ENCODE data around the gene WDR43.

WDR43 gene

DNA sequence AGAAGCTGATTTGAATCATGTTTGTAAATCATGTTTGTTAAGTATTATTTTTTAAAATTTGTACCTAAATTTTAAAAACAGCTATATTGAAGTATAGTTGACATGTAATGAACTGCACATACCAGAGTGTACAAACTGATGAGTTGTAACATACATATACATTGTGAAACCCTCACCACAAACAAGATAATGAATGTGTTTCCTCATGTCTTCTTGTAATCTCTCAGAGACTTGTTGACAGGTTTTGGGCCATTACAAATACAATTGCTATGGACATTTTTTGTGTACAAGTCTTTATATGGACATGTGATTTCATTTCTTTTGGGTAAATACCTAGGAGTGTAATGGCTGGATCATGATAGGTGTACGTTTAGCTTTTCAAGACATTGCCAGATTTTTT is 21.5 kb downstream of the WDR43 start:
- DNase-seq, result no peak

DNA sequence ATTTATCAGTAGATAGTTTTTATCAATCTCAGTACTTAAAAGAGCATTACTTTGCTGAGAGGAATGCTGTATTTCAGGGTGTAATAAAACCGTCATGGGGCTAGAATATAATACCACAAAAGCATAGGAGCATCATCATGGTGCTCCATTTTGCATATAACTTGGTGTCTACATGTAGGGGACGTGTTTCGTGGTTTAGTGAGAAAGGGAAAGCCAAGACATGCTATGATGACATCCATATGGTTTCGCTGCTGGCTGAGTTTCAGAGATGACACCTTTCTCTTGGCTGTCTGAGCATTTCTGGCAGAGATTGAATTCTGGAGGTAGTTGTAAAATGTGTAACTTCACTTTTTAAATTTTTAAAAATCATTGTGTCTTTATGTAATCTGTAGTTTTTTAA is 32.4 kb downstream of the WDR43 start:
- DNase-seq, result no peak

DNA sequence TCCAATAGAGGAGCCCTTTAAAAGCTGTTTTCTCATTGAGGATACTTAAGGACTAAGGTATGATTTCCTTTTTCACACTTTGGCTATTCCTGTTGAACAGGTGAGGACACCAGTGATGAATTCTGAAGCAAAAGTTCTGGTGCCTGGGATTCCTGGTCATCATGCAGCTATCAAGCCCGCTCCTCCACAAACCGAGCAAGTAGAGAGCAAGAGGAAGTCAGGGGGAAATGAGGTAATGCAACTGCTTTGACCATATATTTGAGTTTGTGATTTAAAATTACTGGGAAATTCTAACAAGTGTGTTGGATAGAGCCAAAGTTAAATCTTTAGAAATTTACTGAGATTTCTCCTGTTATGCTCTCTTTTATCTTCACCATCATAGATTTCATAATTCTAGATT is 33.0 kb downstream of the WDR43 start:
- DNase-seq, result no peak

DNA sequence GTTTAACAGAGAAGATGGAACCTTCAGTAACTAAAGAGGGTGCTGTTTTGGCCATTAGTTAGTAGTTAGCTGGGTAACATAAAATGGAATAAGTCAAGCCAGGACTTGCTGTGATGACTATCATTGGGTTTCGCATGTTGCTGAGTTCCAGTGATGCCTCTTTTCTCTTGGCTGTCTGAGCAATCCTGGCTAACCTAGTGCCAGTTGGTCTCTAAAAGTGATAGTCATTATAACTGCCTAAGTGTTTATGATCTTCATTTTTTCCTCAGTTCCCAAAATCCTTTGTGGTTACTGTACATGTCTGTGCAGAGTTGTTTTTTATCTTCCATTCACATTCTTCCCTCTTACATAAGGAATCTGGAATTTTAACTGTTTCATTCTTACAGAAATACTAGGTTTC is 33.4 kb downstream of the WDR43 start:
- no peak for DNase-seq

DNA sequence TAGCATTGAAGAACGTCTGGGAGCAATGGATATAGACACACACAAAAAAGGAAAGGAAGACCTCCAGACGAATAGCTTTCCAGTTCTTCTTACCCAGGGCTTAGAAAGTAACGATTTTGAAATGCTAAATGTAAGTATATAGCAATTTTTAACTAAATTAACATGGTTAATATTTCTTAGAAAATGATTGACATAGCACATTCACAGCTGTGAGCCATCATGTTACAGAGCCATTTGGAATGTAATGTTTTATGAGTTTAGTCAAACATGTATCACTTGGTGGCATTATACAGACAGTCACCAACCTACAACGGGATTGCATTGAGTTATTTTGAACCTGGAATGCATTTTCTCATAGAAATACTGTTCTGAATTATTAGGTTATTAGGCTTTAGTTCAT is 35.1 kb downstream of the WDR43 start:
- DNase-seq, result no peak

DNA sequence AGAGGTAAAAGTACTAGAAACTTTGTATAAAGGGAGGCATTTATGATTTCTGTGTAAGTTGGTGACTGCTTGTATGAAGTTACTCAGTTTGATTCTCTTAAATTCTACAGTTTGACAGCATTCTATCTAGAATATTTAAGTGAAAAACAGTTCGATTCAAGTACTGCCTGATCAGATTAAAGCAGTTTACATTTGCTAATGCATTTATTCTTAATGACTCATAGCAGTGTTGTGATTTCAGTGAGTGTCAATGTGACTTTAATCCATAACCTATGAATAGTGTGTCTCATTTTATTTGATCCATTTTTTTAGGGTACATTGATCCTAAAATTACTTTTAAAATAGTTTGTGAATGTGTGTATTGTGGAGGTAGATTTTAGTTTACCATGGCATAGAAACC is 35.7 kb downstream of the WDR43 start:
- DNase-seq, result no peak

DNA sequence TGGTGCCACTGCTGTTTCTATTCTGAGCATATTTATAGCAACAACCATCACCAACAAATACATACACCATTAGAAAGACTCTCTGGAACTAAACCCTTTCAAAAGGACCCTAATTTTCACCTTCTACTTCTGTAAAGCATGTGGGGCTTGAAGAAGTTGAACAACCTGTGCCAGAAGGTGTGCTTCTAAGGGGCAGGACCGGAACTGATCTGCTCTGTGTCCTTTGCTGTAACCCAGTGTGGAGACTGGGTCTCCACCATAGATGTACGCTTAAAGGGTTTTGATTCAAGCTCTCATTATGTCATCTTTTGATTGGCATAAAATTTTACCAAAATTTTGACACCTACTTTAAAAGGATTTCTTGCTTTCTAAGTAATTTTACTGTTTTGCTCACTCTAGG is 40.3 kb downstream of the WDR43 start:
- no peak for DNase-seq

DNA sequence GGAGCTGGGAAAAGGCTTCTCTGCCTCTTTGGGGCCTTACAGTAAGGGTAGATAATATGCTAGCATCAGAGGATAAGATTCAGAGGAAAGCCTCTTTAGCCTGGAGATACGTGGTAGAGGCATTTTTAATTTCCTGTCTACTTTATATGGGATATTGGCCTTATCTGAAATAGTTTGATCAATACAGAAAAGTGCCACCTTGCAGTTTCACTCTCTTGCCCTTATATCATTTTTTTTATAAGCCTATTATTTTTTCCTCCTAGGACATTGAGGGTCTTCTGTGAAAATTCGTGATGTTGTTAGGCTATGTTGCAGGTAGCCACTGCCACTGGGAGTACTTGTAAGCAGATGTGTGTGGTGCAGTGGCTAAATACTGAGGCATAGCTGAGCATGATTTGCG is 46.5 kb downstream of the WDR43 start:
- no peak for DNase-seq

DNA sequence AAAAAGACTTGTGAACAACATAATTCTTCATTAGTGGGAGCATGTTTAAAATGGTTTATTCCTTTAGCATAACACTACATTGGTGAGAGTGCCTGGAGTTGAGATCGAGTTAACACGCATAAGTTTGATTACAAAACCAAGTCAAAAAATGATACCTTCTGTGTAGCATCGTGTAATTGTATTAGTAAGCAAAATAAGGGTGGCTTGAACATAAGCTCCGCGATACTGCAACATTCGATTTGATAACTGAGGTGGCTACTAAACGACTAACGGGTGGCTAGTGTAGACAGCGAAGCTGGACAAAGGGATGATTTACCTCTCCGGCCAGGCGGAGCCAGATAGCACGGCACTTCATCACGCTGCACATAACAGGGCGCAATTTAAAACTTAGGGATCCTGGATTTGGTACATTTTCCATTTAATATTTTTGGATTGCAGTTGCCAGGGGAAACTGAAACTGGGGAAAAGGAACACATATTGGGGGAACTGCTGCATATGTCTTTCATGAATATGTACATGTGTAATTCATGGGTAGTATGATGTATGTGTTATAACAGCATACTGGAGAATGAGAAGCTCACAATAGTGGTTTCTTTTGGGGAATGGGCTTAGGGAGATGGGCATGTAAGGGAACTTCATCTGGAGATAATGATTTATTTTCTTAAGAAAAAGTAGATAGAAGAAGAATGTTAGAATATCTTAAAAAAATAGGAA is 50.2 kb downstream of the WDR43 start:
- DNase-seq, result no peak

DNA sequence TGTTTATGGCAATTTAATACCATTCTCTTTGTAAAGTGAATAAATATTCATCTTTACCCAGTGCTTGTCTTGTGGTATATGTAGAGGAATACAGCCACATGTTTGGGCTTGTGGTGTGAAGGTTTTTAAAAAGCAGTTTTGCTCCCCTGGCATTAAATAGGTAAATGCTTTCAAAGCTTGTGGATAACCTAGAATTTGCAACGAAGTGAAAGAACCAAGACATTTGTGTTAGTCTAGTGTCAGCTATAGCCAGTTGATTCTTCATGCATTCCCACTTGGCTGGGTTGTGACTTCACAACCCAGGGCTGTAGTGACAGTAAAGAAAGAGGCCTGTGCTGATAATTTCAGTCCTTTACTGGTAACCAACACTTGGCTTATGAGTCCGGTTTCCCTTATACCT is 53.7 kb downstream of the WDR43 start:
- DNase-seq, result no peak

DNA sequence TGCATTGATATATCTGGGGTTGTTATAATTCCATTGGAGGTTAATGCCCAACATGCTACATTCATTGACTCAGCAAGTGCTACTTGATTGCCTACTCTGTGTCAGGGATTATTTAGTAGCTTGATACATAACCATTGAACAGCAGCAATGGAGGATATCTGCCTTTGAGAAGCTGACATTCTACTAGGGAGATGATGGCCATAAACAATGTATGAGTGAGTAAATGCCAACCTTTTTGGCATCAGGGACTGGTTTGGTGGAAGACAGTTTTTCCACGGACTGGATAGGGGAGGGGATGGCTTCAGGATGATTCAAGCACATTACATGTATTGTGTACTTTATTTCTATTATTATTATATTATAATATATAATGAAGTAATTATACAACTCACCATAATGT is 54.7 kb downstream of the WDR43 start:
- no peak for DNase-seq

DNA sequence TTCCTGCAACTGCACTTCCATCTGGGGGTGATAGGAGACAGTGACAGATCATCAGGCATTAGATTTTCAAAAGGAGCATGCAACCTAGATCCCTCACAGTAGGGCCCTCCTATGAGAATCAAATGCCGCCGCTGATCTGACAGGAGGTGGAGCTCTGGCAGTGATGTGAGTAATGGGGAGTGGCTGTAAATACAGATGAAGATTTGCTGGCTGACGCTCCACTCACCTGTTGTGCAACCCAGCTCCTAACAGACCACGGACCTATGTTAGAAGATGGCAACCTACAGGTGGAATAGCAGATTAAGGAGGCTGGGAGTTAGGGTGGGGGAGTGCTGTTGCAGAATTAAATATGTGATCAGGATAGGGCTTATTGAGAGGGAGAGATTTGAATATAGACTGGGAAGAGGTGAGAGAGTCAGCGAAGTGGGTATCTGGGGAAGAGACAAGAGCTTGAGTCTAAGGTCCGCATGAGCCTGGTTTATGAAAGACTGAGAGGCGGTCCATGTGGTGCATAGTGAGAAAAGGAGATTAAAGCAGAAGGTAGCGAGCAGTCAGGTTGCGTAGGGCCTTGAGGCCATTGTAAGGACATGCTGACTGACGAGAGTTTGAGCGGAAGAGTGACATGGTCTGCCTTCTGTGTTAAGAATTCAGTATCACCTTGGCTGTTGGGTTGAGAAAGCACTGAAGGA is 55.3 kb downstream of the WDR43 start:
- no peak for DNase-seq

DNA sequence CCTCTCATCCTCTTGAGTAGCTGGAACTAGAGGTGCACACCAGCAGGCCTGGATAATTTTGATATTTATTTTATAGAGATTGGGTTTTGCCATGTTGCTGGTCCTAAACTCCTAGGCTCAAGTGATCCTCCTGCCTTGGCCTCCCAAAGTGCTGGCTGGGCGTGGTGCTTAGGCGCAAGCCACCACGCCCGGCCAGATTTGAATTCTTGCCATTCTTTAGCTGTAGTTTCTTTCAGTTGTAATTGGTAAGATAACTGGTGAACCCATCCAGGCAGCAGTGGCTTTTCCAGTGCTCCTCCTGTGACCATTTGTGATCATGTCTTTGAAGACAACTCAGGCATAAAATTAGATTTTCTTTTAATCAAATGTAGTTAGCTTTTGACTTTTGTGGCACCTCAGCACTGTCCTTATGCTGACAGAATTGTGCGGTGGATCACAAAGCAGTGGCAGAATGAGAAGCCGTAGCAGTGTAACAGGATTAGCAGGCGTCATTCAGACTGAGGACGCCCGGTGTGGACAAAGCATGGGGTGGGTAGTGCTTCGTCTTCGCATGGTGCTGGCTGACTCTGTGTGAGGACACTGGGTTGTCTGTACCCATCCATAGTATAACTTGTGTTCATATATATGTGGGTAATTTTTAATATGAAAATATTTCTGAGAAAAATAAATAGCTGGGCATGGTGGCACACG is 56.6 kb downstream of the WDR43 start:
- DNase-seq, result no peak

DNA sequence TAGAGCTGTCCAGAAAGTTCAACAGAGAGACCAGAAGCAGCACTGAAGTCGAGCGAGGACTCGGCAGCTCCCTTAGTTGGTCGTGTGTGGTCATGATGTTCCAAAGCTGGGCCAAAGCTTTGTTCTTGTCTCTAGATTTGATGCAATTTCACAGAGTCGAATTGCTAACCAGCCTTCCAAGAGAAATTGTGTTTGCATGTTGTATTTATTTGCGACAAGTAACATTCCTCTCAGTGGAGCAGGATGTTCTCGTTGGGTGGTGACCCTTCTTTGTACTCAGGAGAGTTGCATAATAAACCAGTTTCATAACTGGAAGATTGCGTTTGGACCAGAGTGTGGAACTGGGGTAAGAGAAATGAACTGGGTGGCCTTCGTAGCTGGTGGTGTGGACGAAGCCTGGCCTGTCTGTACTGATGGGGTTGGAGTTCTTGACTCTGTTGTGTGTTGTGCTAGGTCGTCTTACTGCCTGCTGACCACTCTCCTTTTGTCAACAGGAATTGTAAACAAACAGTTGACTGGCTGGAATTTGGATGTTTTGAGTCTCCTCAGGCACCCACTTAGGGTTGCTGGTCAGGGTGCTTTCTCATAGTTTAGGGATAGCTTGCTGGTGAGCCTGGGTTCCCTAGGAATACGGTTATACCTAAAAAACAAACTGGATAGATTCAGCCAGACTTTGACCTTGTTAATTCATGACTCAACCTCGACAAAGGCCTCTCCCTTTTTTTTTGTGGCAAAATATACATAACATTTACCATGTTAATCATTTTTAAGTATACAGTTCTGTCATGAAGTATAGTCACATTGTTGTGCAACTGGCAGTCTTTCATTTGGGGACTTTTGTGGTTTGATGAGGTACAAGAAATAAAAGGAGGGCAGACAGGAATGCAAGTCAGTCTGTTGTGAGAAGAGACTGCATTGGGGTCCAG is 57.7 kb downstream of the WDR43 start:
- no peak for DNase-seq

DNA sequence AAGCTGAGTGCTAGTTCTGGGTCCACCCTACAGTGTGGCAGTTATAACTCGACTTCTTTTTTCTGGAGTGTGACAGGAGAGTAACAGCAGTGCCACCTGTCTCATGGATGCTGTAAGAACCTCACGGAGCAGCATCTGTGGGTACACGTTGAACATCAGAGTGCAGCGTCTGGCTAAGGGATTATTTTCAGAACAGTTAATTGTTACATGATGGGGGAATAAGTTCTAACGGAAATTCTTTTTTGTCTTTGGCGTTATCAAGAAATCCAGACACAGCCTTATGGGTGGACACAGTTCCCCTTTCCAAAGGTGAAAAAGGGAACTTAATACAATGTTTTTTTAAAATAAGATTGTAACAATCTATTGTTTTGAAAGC is 58.4 kb downstream of the WDR43 start:
- no peak for DNase-seq

DNA sequence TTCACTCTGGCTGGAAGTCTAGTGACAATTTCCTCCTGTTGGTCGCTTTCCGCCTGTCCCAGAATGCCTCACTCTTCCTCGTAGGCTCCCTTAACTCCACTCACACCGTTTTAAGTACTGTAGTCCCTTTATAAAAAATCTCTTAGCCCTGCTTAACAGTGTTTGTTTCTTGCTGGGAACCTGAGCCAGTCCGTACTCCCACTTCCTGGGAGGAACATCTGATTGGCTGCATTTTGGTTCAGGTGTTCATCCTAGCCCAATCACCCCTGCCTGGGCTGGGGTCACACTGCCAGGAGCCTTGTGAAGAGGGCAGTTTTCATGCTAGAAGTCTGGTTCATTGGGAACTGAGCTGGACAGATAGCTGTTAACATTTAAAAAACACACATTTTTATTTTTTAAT is 61.0 kb downstream of the WDR43 start:
- no peak for DNase-seq

DNA sequence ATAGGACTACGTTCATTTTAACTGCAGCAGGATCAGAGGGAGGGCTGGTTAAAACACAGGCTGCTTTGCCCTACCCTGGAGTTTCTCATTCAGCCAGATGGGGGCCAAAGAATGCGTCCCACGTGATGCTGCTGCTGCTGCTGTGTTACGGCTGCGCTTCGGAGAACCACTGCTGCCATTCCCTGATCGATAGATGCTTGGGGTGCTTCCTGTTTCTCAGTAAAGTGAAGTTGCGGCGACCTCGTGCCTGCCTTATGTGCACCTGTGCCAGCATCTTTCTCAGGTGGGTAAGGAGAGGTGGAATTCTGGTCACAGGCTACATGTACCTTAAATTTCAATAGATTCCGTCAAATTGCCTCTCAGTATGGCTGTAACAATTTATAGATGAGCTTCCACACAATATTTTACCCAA is 62.0 kb downstream of the WDR43 start:
- DNase-seq, result no peak

DNA sequence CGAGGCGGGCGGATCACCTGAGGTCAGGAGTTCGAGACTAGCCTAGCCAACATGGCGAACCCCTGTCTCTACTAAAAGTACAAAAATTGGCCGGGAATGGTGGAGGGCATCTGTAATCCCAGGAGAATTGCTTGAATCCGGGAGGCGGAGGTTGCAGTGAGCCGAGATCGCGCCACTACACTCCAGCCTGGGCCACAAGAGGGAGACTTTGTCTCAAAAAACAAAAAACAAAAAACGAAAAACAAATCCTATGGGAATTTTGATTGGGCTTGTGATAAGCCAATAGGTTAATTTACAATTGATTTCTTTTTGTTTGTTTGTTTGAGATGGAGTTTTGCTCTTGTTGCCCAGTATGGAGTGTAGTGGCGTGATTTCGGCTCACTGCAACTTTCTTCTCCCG is 62.4 kb downstream of the WDR43 start:
- no peak for DNase-seq

DNA sequence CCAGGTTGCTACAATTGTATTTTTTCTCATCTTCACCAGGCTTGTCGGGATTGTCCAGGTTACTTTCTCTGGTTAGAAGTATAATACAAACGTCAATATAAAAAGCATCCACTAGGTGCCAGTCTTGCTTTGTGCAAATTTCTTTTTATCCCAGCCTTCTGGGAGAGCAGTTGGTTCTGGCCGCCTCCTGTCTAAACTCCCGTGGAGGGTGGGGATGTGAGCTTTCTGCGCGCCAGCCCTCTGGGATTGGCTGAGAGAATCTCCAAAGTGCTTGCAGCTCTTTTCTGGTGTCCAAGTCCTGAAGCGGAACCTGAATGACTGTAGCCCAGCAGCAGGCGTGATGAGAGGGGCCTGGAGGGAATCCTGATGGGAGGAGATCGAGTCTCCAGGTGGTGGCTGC is 64.2 kb downstream of the WDR43 start:
- peak; percentile 9 for DNase-seq

DNA sequence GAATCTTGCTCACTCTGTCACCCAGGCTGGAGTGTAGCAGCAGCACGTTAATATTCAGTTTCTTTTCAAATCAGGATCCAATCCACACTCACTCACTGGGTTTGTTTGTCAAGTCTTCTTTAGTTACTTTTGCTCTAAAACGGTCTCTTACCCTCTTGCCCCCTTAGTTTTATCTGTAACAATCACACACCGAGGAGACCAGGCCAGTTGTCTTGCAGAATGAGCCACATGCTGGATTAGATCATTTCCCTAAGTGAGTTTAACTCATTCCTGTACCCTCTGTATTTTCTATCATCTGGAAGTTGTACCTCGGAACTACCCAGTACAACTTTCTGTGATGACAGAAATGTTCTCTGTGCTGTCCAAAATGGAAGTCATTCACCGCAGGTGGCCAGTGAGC is 65.9 kb downstream of the WDR43 start:
- DNase-seq, result no peak

DNA sequence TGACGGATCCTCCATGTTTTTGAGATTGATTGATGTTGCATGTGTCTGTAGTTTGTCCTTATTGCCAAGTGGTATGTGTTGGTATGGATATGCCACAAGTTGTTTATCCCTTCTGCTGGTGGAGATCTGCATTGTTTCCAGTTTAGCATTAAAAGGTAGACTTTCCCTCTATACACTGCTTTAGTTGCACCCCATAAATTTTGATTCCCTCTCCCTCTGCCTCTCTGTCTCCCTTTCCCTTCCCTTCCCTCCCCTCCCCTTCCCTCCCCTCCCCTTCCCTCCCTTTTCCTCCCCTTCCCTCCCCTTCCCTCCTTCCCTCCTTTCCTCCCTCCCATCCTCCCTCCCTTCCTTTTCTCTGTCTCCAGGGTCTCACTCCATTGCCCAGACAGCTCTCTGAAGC is 68.0 kb downstream of the WDR43 start:
- DNase-seq, result no peak

DNA sequence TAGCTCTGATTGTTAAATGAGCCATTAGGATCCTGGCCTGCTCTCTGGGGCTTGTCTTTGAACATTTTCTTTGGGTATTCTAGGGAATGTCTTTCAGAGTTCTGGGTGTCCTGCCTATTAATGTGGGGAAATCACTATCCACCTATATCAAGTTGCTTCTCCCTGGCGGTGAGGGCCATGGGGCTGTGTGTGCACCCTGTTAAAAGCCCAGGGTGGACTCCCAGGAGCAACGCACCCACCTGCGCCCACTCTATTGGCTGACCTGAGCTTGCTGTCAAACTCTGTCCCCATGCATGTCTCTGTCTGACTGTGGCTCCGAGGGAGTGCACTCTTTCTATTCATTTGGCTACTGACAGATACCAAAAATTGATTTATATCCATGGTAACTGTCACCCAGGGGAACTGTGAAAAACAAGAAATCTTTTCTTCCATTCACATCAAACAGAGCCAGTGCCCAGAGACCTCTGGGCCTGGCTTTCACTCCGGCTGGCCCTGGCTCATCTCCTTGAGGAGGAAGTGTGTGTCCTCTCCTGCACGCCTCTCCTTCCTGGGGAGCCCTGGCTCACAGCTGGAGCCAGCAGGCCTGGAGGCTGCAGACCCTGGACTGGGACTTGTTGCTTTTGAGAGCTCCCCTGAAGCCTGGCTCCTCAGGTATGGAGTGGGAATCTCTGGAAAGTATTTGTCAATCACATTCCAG is 76.1 kb downstream of the WDR43 start:
- no peak for DNase-seq
